GM12878 (cell line): Measurements from ENCODE around the gene BACE2. TPM values are rescaled to one million over a fixed set of nuclear protein-coding genes. Genes with fewer than 3 reads are reported as not detected.

ENCODE experiments used
- ATAC-seq: fragments of 200-7000 bp; cut with Tn5 transposase; 3 replicates; pipeline ENCODE4 v1.9.1; 2020; ENCODE audit warnings: mild to moderate bottlenecking, moderate library complexity
- BruUV-seq: library from RNA; stranded (reverse); fragments of 400-500 nt; replicated peaks from 2 replicates; lab custom pipeline; 2021; lab: Mats Ljungman, UMichigan
- CTCF ChIA-PET: fragments of 300-600 bp; sonication (Branson Sonifier 250); formaldehyde crosslinking; extraction: SDS; loops from one replicate; lab custom pipeline; 2021; ENCODE audit warnings: inconsistent platforms; lab: Yijun Ruan, JAX
- POLR2A ChIA-PET: fragments of 350-600 bp; formaldehyde crosslinking; extraction: SDS; loops from one replicate; lab custom pipeline; 2021; ENCODE audit warnings: inconsistent platforms; lab: Charles Lee
- RAD21 ChIA-PET: fragments of 300-600 bp; sonication (Branson Sonifier 250); formaldehyde crosslinking; loops from one replicate; lab custom pipeline; 2023; ENCODE audit warnings: antibody characterized with exemption; ENCODE audit not compliant: unreplicated experiment; lab: Charles Lee
- SMC1A ChIA-PET: fragments of 300-600 bp; sonication (Branson Sonifier 250); formaldehyde crosslinking; loops from one replicate; lab custom pipeline; 2023; ENCODE audit not compliant: unreplicated experiment, uncharacterized antibody; lab: Charles Lee
- DNase-seq: peaks from one replicate; pipeline ENCODE4 v3.0.0-alpha.2; 2011; ENCODE audit warnings: low read depth, low spot score
- FAIRE-seq: peaks from 3 replicates; lab custom pipeline; 2011; peaks lifted over from hg19 to GRCh38; lab: Jason Lieb, UNC
- H2AFZ ChIP-seq: 2 replicates; pipeline ENCODE4 v1.6.0; 2011; ENCODE audit warnings: low read depth, low read length, control low read depth; ENCODE audit not compliant: control insufficient read depth
- H3K27ac ChIP-seq: 2 replicates; pipeline ENCODE4 v1.5.1; 2011; ENCODE audit warnings: control low read depth; ENCODE audit not compliant: control insufficient read depth, insufficient read depth
- H3K27me3 ChIP-seq, 2 experiments: replicated peaks in 1 of 2; 2 replicates each; pipeline versions ENCODE4 v1.6.0 to v1.6.1; 2011; ENCODE audit warnings: low read length in 1 of 2; ENCODE audit not compliant: control insufficient read depth in 2 of 2, insufficient read depth in 2 of 2
- H3K36me3 ChIP-seq, 2 experiments: 2 replicates each; pipeline ENCODE4 v1.5.1; 2011; ENCODE audit warnings: low read length in 1 of 2; ENCODE audit not compliant: control insufficient read depth in 2 of 2, insufficient read depth in 2 of 2
- H3K4me1 ChIP-seq: 2 replicates; pipeline ENCODE4 v1.6.1; 2011; ENCODE audit warnings: mild to moderate bottlenecking, low read length, moderate library complexity, mixed read lengths; ENCODE audit not compliant: control insufficient read depth, insufficient read depth
- H3K4me2 ChIP-seq: 2 replicates; pipeline ENCODE4 v1.6.0; 2011; ENCODE audit warnings: control low read depth; ENCODE audit not compliant: control insufficient read depth, insufficient read depth
- H3K4me3 ChIP-seq: fragments of 200-600 bp; sonication (generic); 2 replicates; pipeline ENCODE4 v1.5.1; 2016
- H3K79me2 ChIP-seq: 2 replicates; pipeline ENCODE4 v1.6.0; 2011; ENCODE audit warnings: low read length; ENCODE audit not compliant: control insufficient read depth, insufficient read depth
- H3K9ac ChIP-seq: 2 replicates; pipeline ENCODE4 v1.8.0; 2011; ENCODE audit warnings: low read length, control low read depth, mixed read lengths; ENCODE audit not compliant: control insufficient read depth, insufficient read depth
- H3K9me3 ChIP-seq: replicated peaks from 3 replicates; pipeline ENCODE4 v1.5.1; 2011; ENCODE audit warnings: mild to moderate bottlenecking, low read length; ENCODE audit not compliant: control insufficient read depth, insufficient read depth
- H4K20me1 ChIP-seq: 2 replicates; pipeline ENCODE4 v1.6.0; 2011; ENCODE audit not compliant: control insufficient read depth, insufficient read depth
- EZH2 ChIP-seq: IDR thresholded peaks from 2 replicates; pipeline ENCODE4 v1.6.1; 2012; ENCODE audit warnings: low read depth, mild to moderate bottlenecking, control low read depth, inconsistent platforms, low read length, borderline replicate concordance; ENCODE audit not compliant: control insufficient read depth
- POLR2AphosphoS5 ChIP-seq: IDR thresholded peaks from 2 replicates; pipeline ENCODE4 v1.6.1; 2011; ENCODE audit warnings: mild to moderate bottlenecking, low read length, inconsistent platforms
- RBBP5 ChIP-seq: fragments of 200-600 bp; sonication (generic); conservative IDR thresholded peaks from 2 replicates; pipeline ENCODE4 v1.6.1; 2016
- SMARCA5 ChIP-seq: fragments of 450-650 bp; IDR thresholded peaks from 2 replicates; pipeline ENCODE4 v1.6.1; 2017; ENCODE audit warnings: mild to moderate bottlenecking
- TCF3 ChIP-seq: IDR thresholded peaks from 2 replicates; pipeline ENCODE4 v1.6.1; 2012; ENCODE audit warnings: low read depth, mild to moderate bottlenecking, low read length, borderline replicate concordance; ENCODE audit not compliant: insufficient read depth
- YY1 ChIP-seq: IDR thresholded peaks from 2 replicates; pipeline ENCODE4 v1.6.1; 2011; ENCODE audit warnings: low read depth, mild to moderate bottlenecking, low read length
- WGBS: methylation state at CpG from one replicate; pipeline ENCODE4 v1.1.6; 2016; ENCODE audit warnings: low lambda C conversion rate; ENCODE audit not compliant: insufficient replicate concordance, insufficient coverage; ENCODE audit errors: missing lambda C conversion rate; 5-methylcytosine and 5-hydroxymethylcytosine counted together
- in situ Hi-C: fragments of 300-500 bp; cut with MboI; formaldehyde crosslinking; loops from 9 replicates; pipeline ENCODE4 v1.14.3; 2018; ENCODE audit warnings: mixed read lengths
- intact Hi-C: fragments of 100-400 bp; cut with micrococcal nuclease; formaldehyde crosslinking; loops from one replicate; pipeline ENCODE4 v1.14.2; 2022; ENCODE audit not compliant: unreplicated experiment
- polyA plus RNA-seq, 11 experiments: library from polyadenylated mRNA; depleted of rRNA in 4 of 11; unstranded in 6 of 11; stranded (reverse) in 5 of 11; fragments of >200 nt; fragmentation: Nextera tagmentation in 4 of 11; fragmentation: Illumina TruSeq in 1 of 11; extraction: Ambion mirVana in 4 of 11; extraction: Trizol in 1 of 11; gene quantifications; 1 replicate in 1 of 11; 2 replicates in 10 of 11; pipeline versions ENCODE4 v1.2.1 to v1.2.3, GENCODE V29; 2011 to 2016; ENCODE audit warnings: inconsistent platforms in 2 of 11, missing spikeins in 2 of 11, low read depth in 1 of 11
- total RNA-seq, 4 experiments: library from RNA; depleted of rRNA in 3 of 4; stranded (reverse); fragments of >200 nt in 3 of 4; fragmentation: Illumina TruSeq in 1 of 4; extraction: Trizol in 1 of 4; gene quantifications; 2 replicates each; pipeline versions ENCODE4 v1.2.1 to v1.2.3, GENCODE V29; 2013 to 2021
- TF ChIP-seq, protein P1 (sequence below): IDR thresholded peaks from 2 replicates; pipeline ENCODE4 v1.6.1; 2012; ENCODE audit warnings: improper control_type of control experiment, low read depth, low read length; ENCODE audit not compliant: insufficient replicate concordance

BACE2 gene
- total and polyA plus RNA-seq, 10 of the 15 experiments (the other 5 are each of a cell fraction or from before 2014, with no cell fraction given), result 0.04 to 0.69 (median 0.18) TPM; not detected in 5

DNA sequence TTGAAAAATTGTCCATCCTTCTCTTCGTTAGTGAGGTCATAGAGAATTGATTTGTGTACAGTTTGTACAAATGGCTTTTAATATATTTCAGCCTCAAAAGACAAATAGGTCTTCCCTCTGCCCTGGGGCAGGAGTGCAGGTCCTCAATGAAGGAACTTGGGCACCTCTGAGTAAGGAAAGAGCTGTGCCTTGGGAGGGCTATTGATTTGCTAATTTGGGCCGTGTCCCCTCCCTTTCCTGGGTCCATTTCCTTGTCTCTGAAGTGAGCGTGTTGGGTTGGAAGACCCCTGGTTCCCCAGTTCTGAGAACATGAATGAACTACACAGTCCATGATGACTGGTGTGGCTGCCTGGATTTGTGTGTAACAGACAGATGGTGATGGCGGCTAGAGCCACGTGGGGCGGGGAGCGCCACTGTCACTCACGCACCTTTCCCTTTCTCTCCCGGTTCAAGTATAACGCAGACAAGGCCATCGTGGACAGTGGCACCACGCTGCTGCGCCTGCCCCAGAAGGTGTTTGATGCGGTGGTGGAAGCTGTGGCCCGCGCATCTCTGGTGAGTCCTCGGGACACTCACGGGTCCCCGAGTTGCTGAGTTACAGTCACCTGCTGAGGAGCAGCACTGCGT lies 77.7 kb downstream of the BACE2 start:
- POLR2A ChIA-PET, result no interaction called here
- Histone ChIP-seq H3K4me1 (no peaks in the 10 kb centered on the region), H3K9me3 (no peaks in the 10 kb centered on the region), H3K4me2 (no peak overlapping the region), H3K36me3 (no peaks in the 10 kb centered on the region), H3K4me3 (no peak overlapping the region), H3K9ac (no peak overlapping the region), H3K27me3 (no peaks in the 10 kb centered on the region), H4K20me1 (no peaks in the 10 kb centered on the region), H3K27ac (no peak overlapping the region), H2AFZ (no peak overlapping the region), H3K79me2 (no peaks in the 10 kb centered on the region)
- WGBS, result 67% methylated on average over 20 of the region's 20 CpGs
- RAD21 ChIA-PET, result no interaction called here
- DNase-seq (no peak), FAIRE-seq (no peak), ATAC-seq (no peak)
- SMC1A ChIA-PET, result no interaction called here
- no TSS peak for BruUV-seq
- in situ Hi-C loops, result no loop called here
- TF ChIP-seq SMARCA5 (no peak), POLR2AphosphoS5 (no peak), YY1 (no peak), EZH2 (no peak), RBBP5 (no peak), TCF3 (no peak)
- TF ChIP-seq, protein P1, sequence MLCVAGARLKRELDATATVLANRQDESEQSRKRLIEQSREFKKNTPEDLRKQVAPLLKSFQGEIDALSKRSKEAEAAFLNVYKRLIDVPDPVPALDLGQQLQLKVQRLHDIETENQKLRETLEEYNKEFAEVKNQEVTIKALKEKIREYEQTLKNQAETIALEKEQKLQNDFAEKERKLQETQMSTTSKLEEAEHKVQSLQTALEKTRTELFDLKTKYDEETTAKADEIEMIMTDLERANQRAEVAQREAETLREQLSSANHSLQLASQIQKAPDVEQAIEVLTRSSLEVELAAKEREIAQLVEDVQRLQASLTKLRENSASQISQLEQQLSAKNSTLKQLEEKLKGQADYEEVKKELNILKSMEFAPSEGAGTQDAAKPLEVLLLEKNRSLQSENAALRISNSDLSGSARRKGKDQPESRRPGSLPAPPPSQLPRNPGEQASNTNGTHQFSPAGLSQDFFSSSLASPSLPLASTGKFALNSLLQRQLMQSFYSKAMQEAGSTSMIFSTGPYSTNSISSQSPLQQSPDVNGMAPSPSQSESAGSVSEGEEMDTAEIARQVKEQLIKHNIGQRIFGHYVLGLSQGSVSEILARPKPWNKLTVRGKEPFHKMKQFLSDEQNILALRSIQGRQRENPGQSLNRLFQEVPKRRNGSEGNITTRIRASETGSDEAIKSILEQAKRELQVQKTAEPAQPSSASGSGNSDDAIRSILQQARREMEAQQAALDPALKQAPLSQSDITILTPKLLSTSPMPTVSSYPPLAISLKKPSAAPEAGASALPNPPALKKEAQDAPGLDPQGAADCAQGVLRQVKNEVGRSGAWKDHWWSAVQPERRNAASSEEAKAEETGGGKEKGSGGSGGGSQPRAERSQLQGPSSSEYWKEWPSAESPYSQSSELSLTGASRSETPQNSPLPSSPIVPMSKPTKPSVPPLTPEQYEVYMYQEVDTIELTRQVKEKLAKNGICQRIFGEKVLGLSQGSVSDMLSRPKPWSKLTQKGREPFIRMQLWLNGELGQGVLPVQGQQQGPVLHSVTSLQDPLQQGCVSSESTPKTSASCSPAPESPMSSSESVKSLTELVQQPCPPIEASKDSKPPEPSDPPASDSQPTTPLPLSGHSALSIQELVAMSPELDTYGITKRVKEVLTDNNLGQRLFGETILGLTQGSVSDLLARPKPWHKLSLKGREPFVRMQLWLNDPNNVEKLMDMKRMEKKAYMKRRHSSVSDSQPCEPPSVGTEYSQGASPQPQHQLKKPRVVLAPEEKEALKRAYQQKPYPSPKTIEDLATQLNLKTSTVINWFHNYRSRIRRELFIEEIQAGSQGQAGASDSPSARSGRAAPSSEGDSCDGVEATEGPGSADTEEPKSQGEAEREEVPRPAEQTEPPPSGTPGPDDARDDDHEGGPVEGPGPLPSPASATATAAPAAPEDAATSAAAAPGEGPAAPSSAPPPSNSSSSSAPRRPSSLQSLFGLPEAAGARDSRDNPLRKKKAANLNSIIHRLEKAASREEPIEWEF, result no peak
- CTCF ChIA-PET, result no interaction called here
- intact Hi-C loops, result no loop called here
